SK-N-SH (cell line): Measurements from ENCODE around the gene DCDC1. TPM values are rescaled to one million over a fixed set of nuclear protein-coding genes. Genes with fewer than 3 reads are reported as not detected.

Source experiments
- CTCF ChIA-PET: fragments of 300-600, 350-600 bp; formaldehyde crosslinking; extraction: SDS; loops from one replicate; lab custom pipeline; 2021; lab: Yijun Ruan, JAX
- POLR2A ChIA-PET: fragments of 350-600 bp; sonication (Branson Sonifier 250); formaldehyde crosslinking; extraction: SDS; loops from one replicate; lab custom pipeline; 2020; ENCODE audit warnings: antibody characterized with exemption, inconsistent platforms; lab: Yijun Ruan, JAX
- DNase-seq: peaks from one replicate; pipeline ENCODE4 v3.0.0; 2012
- H2AFZ ChIP-seq: fragments of 200-600 bp; sonication (generic); 2 replicates; pipeline ENCODE4 v1.8.1; 2016; ENCODE audit warnings: antibody characterized with exemption, mild to moderate bottlenecking, low read depth
- H3F3A ChIP-seq: fragments of 200-600 bp; sonication (generic); replicated peaks from 2 replicates; pipeline ENCODE3; 2016; ENCODE audit warnings: antibody characterized with exemption, mild to moderate bottlenecking; ENCODE audit not compliant: insufficient read depth
- H3K27ac ChIP-seq, 2 experiments: fragments of 200-500 bp in 1 of 2; fragments of 200-600 bp in 1 of 2; sonication (Bioruptor generic) in 1 of 2; sonication (generic), shearing (Covaris generic) in 1 of 2; 2 replicates each; pipeline versions ENCODE4 v1.5.1 to v1.6.1; 2014 to 2016; ENCODE audit warnings: low read depth in 2 of 2, inconsistent platforms in 1 of 2, low read length in 1 of 2, mild to moderate bottlenecking in 1 of 2, mixed read lengths in 1 of 2
- H3K27me3 ChIP-seq: fragments of 200-600 bp; sonication (generic), shearing (Covaris generic); 2 replicates; pipeline ENCODE4 v1.6.1; 2016; ENCODE audit warnings: mixed run types; ENCODE audit not compliant: insufficient read depth
- H3K36me3 ChIP-seq, 2 experiments: fragments of 200-500 bp in 1 of 2; fragments of 200-600 bp in 1 of 2; sonication (Bioruptor generic) in 1 of 2; sonication (generic) in 1 of 2; replicated peaks in 1 of 2; 2 replicates each; pipeline versions ENCODE3 to v1.5.1; 2014 to 2016; ENCODE audit warnings: low read length in 1 of 2, mild to moderate bottlenecking in 1 of 2; ENCODE audit not compliant: insufficient read depth in 2 of 2, control insufficient read depth in 1 of 2
- H3K4me1 ChIP-seq, 2 experiments: fragments of 200-500 bp in 1 of 2; fragments of 200-600 bp in 1 of 2; sonication (Bioruptor generic) in 1 of 2; sonication (generic), shearing (Covaris generic) in 1 of 2; 2 replicates each; pipeline versions ENCODE4 v1.5.1 to v1.6.1; 2014 to 2016; ENCODE audit warnings: low read depth in 1 of 2, low read length in 1 of 2, mixed run types in 1 of 2; ENCODE audit not compliant: insufficient read depth in 2 of 2, control insufficient read depth in 1 of 2
- H3K4me2 ChIP-seq: fragments of 200-600 bp; sonication (generic), shearing (Covaris generic); 2 replicates; pipeline ENCODE4 v1.6.1; 2017; ENCODE audit warnings: mixed run types
- H3K4me3 ChIP-seq, 2 experiments: fragments of 200-500 bp in 1 of 2; fragments of 200-600 bp in 1 of 2; sonication (Bioruptor generic) in 1 of 2; sonication (generic), shearing (Covaris generic) in 1 of 2; 2 replicates each; pipeline versions ENCODE4 v1.5.1 to v1.8.1; 2014 to 2016; ENCODE audit warnings: low read depth in 2 of 2, inconsistent platforms in 1 of 2, low read length in 1 of 2, mild to moderate bottlenecking in 1 of 2, mixed read lengths in 1 of 2, moderate library complexity in 1 of 2
- H3K79me2 ChIP-seq: fragments of 200-600 bp; sonication (generic); 2 replicates; pipeline ENCODE4 v1.8.1; 2017; ENCODE audit warnings: mild to moderate bottlenecking; ENCODE audit not compliant: insufficient read depth
- H3K9ac ChIP-seq: fragments of 200-600 bp; sonication (generic); 2 replicates; pipeline ENCODE4 v1.6.1; 2017; ENCODE audit warnings: mixed run types
- H3K9me2 ChIP-seq: fragments of 200-600 bp; sonication (generic); 2 replicates; pipeline ENCODE4 v1.6.1; 2017; ENCODE audit warnings: mixed run types
- H3K9me3 ChIP-seq: fragments of 200-600 bp; sonication (generic); 2 replicates; pipeline ENCODE4 v1.6.1; 2017; ENCODE audit warnings: mixed run types, mild to moderate bottlenecking, moderate library complexity
- H4K20me1 ChIP-seq: fragments of 200-600 bp; sonication (generic); 2 replicates; pipeline ENCODE4 v1.6.1; 2017; ENCODE audit warnings: mild to moderate bottlenecking, mixed run types; ENCODE audit not compliant: insufficient read depth
- CHD2 ChIP-seq: fragments of 150-350 bp; IDR thresholded peaks from 2 replicates; pipeline ENCODE4 v1.6.1; 2018; ENCODE audit warnings: low read length; ENCODE audit not compliant: partially characterized antibody
- EZH2phosphoT487 ChIP-seq: fragments of 200-600 bp; sonication (generic); IDR thresholded peaks from 2 replicates; pipeline ENCODE4 v1.6.1; 2017; ENCODE audit warnings: low read depth, mixed run types, mild to moderate bottlenecking, antibody characterized with exemption, moderate library complexity, borderline replicate concordance
- FOSL2 ChIP-seq: IDR thresholded peaks from 2 replicates; pipeline ENCODE4 v1.4.0; 2012; ENCODE audit warnings: low read depth, mild to moderate bottlenecking, moderate library complexity, borderline replicate concordance
- FOXJ3 ChIP-seq: sonication (generic); formaldehyde crosslinking; IDR thresholded peaks from 2 replicates; pipeline ENCODE4 v1.5.1; 2020; ENCODE audit warnings: mild to moderate bottlenecking, missing genetic modification reagents
- JUND ChIP-seq: IDR thresholded peaks from 2 replicates; pipeline ENCODE4 v1.4.0; 2012
- MEF2A ChIP-seq: IDR thresholded peaks from 2 replicates; pipeline ENCODE4 v1.4.0; 2012; ENCODE audit warnings: low read depth, borderline replicate concordance
- MXI1 ChIP-seq: IDR thresholded peaks from 2 replicates; pipeline ENCODE4 v1.6.1; 2012; ENCODE audit warnings: mild to moderate bottlenecking, low read depth, low read length, improper control_type of control experiment
- RAD21 ChIP-seq: IDR thresholded peaks from 2 replicates; pipeline ENCODE4 v1.6.1; 2012; ENCODE audit warnings: mild to moderate bottlenecking, low read length
- RCOR1 ChIP-seq: fragments of 150-350 bp; IDR thresholded peaks from 2 replicates; pipeline ENCODE4 v1.6.1; 2017; ENCODE audit warnings: antibody characterized with exemption, low read length
- RXRA ChIP-seq: IDR thresholded peaks from 2 replicates; pipeline ENCODE4 v1.4.0; 2012; ENCODE audit warnings: low read depth, mild to moderate bottlenecking, borderline replicate concordance
- TCF12 ChIP-seq: IDR thresholded peaks from 2 replicates; pipeline ENCODE4 v1.4.0; 2012
- TEAD4 ChIP-seq: IDR thresholded peaks from 2 replicates; pipeline ENCODE4 v1.4.0; 2012; ENCODE audit warnings: mild to moderate bottlenecking, borderline replicate concordance; ENCODE audit not compliant: insufficient read depth
- YY1 ChIP-seq: IDR thresholded peaks from 2 replicates; pipeline ENCODE4 v1.4.0; 2012; ENCODE audit warnings: low read depth, mild to moderate bottlenecking
- WGBS: methylation state at CpG from one replicate; pipeline ENCODE4 v1.1.6; 2017; ENCODE audit warnings: low lambda C conversion rate; 5-methylcytosine and 5-hydroxymethylcytosine counted together
- polyA plus RNA-seq, 3 experiments: library from polyadenylated mRNA; depleted of rRNA; stranded (reverse); fragments of >200 nt; gene quantifications; 2 replicates each; pipeline ENCODE4 v1.2.3, GENCODE V29; 2012
- TF ChIP-seq, protein P1 (sequence below): fragments of 150-350 bp; IDR thresholded peaks from 2 replicates; pipeline ENCODE4 v1.6.1; 2017; ENCODE audit warnings: antibody characterized with exemption, low read length, low read depth, borderline replicate concordance
- TF ChIP-seq, protein P2 (sequence below): IDR thresholded peaks from 2 replicates; pipeline ENCODE4; 2012
- TF ChIP-seq, protein P3 (sequence below): fragments of 200-600 bp; sonication (generic); IDR thresholded peaks from 2 replicates; pipeline ENCODE4 v1.6.1; 2017; ENCODE audit warnings: antibody characterized with exemption, mild to moderate bottlenecking, moderate library complexity
- TF ChIP-seq, protein P4 (sequence below): IDR thresholded peaks from 2 replicates; pipeline ENCODE4 v1.4.0; 2012; ENCODE audit warnings: low read depth, borderline replicate concordance
- TF ChIP-seq, protein P5 (sequence below): IDR thresholded peaks from 2 replicates; pipeline ENCODE4 v1.4.0; 2012; ENCODE audit warnings: low read depth, borderline replicate concordance
- TF ChIP-seq, protein P6 (sequence below): IDR thresholded peaks from 2 replicates; pipeline ENCODE4 v1.4.0; 2012; ENCODE audit warnings: low read depth

The DCDC1 gene
- polyA plus RNA-seq, 1 of the 3 experiments (the other 2 are of a cell fraction) = 0.12 TPM

DNA sequence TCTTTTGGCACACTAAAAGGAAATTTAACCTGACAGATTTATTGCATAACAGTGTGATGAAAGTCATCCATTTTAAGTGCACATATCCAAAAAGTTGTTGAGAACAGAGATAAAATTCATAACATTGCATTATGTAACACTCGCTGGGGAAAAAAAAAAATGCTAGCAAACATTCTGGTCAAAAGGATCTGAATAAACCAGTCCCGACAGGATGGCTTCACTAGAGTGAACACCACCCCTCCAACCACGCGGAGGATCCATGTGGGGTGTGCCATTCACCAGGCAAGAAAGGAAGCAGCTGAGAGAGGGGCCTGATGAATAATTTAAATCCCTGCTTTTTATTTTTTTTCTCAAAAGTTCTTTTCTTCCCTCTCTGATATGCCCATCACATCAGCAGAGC lies 258.7 kb downstream of the DCDC1 start:
- no peak for DNase-seq
- Histone ChIP-seq H3K27ac (no peak overlapping the region), H3F3A (no peaks in the 10 kb centered on the region), H3K9me3 (no peaks in the 10 kb centered on the region), H3K9ac (no peak overlapping the region), H3K4me1 (peaks cover 0 to 9% of the 10 kb centered on the region in 2 experiments; a peak in 1 of 4 replicates), H4K20me1 (no peaks in the 10 kb centered on the region), H3K4me2 (no peak overlapping the region), H3K27me3 (no peaks in the 10 kb centered on the region; the same call in 1 of the 2 replicates), H3K79me2 (no peaks in the 10 kb centered on the region), H2AFZ (no peak overlapping the region), H3K9me2 (no peaks in the 10 kb centered on the region), H3K4me3 (no peak overlapping the region), H3K36me3 (no peaks in the 10 kb centered on the region)
- ChIA-PET CTCF (no interaction called here), POLR2A (no interaction called here)
- WGBS = 11% methylated on average over 4 of the region's 4 CpGs
- TF ChIP-seq, protein P1, sequence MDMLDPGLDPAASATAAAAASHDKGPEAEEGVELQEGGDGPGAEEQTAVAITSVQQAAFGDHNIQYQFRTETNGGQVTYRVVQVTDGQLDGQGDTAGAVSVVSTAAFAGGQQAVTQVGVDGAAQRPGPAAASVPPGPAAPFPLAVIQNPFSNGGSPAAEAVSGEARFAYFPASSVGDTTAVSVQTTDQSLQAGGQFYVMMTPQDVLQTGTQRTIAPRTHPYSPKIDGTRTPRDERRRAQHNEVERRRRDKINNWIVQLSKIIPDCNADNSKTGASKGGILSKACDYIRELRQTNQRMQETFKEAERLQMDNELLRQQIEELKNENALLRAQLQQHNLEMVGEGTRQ = no peak

DNA sequence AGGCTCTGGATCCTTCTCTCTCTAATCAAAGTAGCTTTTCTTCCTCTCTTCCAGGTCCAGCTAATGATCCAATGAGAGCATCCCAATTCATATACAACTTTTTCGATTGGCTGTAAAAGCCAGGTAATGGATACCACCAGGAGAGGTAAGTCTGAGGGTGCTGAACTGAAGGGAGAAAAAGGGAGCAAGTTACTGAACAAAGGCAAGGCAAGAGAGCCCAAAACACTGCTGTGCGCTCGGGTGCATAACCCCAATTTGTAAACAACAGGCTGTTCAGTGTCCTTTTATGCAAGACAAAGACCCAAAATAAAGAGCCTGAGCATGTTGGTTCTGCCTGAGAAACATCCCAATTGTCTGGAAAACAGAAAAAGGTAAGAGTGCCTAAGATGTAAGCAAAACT lies 260.1 kb downstream of the DCDC1 start:
- Histone ChIP-seq H2AFZ (no peak overlapping the region), H3K36me3 (no peaks in the 10 kb centered on the region), H3K4me3 (no peak overlapping the region), H3K9me3 (no peaks in the 10 kb centered on the region), H3F3A (no peaks in the 10 kb centered on the region), H4K20me1 (no peaks in the 10 kb centered on the region), H3K79me2 (no peaks in the 10 kb centered on the region; the same call in 1 of the 2 replicates), H3K27ac (no peak overlapping the region), H3K4me1 (peaks cover 0 to 9% of the 10 kb centered on the region in 2 experiments; a peak in 1 of 4 replicates), H3K9ac (no peak overlapping the region), H3K27me3 (no peaks in the 10 kb centered on the region; the same call in 1 of the 2 replicates), H3K9me2 (no peaks in the 10 kb centered on the region), H3K4me2 (no peak overlapping the region)
- 33% methylated on average over 3 of the region's 3 CpGs for WGBS
- POLR2A ChIA-PET = no interaction called here
- TF ChIP-seq CHD2 = no peak
- no peak for TF ChIP-seq JUND
- TF ChIP-seq, protein P2, sequence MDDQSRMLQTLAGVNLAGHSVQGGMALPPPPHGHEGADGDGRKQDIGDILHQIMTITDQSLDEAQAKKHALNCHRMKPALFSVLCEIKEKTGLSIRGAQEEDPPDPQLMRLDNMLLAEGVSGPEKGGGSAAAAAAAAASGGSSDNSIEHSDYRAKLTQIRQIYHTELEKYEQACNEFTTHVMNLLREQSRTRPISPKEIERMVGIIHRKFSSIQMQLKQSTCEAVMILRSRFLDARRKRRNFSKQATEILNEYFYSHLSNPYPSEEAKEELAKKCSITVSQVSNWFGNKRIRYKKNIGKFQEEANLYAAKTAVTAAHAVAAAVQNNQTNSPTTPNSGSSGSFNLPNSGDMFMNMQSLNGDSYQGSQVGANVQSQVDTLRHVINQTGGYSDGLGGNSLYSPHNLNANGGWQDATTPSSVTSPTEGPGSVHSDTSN = no peak
- TF ChIP-seq, protein P3, sequence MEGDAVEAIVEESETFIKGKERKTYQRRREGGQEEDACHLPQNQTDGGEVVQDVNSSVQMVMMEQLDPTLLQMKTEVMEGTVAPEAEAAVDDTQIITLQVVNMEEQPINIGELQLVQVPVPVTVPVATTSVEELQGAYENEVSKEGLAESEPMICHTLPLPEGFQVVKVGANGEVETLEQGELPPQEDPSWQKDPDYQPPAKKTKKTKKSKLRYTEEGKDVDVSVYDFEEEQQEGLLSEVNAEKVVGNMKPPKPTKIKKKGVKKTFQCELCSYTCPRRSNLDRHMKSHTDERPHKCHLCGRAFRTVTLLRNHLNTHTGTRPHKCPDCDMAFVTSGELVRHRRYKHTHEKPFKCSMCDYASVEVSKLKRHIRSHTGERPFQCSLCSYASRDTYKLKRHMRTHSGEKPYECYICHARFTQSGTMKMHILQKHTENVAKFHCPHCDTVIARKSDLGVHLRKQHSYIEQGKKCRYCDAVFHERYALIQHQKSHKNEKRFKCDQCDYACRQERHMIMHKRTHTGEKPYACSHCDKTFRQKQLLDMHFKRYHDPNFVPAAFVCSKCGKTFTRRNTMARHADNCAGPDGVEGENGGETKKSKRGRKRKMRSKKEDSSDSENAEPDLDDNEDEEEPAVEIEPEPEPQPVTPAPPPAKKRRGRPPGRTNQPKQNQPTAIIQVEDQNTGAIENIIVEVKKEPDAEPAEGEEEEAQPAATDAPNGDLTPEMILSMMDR = no peak
- no peak for TF ChIP-seq EZH2phosphoT487
- TF ChIP-seq TCF12 = no peak
- TF ChIP-seq FOSL2 = no peak
- no peak for TF ChIP-seq MEF2A
- no peak for TF ChIP-seq RCOR1
- TF ChIP-seq MXI1 = no peak
- TF ChIP-seq FOXJ3 = no peak
- TF ChIP-seq, protein P4, sequence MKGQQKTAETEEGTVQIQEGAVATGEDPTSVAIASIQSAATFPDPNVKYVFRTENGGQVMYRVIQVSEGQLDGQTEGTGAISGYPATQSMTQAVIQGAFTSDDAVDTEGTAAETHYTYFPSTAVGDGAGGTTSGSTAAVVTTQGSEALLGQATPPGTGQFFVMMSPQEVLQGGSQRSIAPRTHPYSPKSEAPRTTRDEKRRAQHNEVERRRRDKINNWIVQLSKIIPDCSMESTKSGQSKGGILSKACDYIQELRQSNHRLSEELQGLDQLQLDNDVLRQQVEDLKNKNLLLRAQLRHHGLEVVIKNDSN = no peak
- no peak for TF ChIP-seq TEAD4
- TF ChIP-seq, protein P5, sequence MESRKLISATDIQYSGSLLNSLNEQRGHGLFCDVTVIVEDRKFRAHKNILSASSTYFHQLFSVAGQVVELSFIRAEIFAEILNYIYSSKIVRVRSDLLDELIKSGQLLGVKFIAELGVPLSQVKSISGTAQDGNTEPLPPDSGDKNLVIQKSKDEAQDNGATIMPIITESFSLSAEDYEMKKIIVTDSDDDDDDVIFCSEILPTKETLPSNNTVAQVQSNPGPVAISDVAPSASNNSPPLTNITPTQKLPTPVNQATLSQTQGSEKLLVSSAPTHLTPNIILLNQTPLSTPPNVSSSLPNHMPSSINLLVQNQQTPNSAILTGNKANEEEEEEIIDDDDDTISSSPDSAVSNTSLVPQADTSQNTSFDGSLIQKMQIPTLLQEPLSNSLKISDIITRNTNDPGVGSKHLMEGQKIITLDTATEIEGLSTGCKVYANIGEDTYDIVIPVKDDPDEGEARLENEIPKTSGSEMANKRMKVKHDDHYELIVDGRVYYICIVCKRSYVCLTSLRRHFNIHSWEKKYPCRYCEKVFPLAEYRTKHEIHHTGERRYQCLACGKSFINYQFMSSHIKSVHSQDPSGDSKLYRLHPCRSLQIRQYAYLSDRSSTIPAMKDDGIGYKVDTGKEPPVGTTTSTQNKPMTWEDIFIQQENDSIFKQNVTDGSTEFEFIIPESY = no peak
- TF ChIP-seq RXRA = no peak
- TF ChIP-seq, protein P6, sequence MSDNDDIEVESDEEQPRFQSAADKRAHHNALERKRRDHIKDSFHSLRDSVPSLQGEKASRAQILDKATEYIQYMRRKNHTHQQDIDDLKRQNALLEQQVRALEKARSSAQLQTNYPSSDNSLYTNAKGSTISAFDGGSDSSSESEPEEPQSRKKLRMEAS = no peak
- no peak for TF ChIP-seq YY1
- TF ChIP-seq RAD21 = no peak
- TF ChIP-seq, protein P1 = no peak
- CTCF ChIA-PET = no interaction called here
- no peak for DNase-seq
